Smooth muscle cell (in vitro differentiated cells): Measurements from ENCODE around the gene APLNR. TPM values are rescaled to one million over a fixed set of nuclear protein-coding genes. Genes with fewer than 3 reads are reported as not detected.

Experiments used
- DNase-seq: peaks from one replicate; lab custom pipeline; 2025; ENCODE audit not compliant: unreplicated experiment; lab: John Stamatoyannopoulos, UW
- H2AFZ ChIP-seq: fragments of 200-600 bp; sonication (generic); 2 replicates; pipeline ENCODE4 v1.6.0; 2016; ENCODE audit warnings: antibody characterized with exemption, low read depth, mild to moderate bottlenecking
- H3F3A ChIP-seq: fragments of 200-600 bp; sonication (generic); 2 replicates; pipeline ENCODE4 v1.6.0; 2017; ENCODE audit warnings: antibody characterized with exemption, low read depth
- H3K27ac ChIP-seq: fragments of 200-600 bp; sonication (generic); 2 replicates; pipeline ENCODE4 v1.5.1; 2016; ENCODE audit warnings: low read depth, mild to moderate bottlenecking
- H3K27me3 ChIP-seq: fragments of 200-600 bp; sonication (generic); 2 replicates; pipeline ENCODE4 v1.6.1; 2016; ENCODE audit warnings: low read depth, mild to moderate bottlenecking
- H3K36me3 ChIP-seq: fragments of 200-600 bp; sonication (generic); 2 replicates; pipeline ENCODE4 v1.5.1; 2016; ENCODE audit warnings: low read depth
- H3K4me1 ChIP-seq: fragments of 200-600 bp; sonication (generic); 2 replicates; pipeline ENCODE4 v1.5.1; 2016; ENCODE audit warnings: low read depth
- H3K4me2 ChIP-seq: fragments of 200-600 bp; sonication (generic); 2 replicates; pipeline ENCODE4 v1.6.0; 2016; ENCODE audit warnings: mild to moderate bottlenecking
- H3K4me3 ChIP-seq: fragments of 200-600 bp; sonication (generic); 2 replicates; pipeline ENCODE4 v1.5.1; 2016; ENCODE audit warnings: mild to moderate bottlenecking
- H3K79me2 ChIP-seq: fragments of 200-600 bp; sonication (generic); 2 replicates; pipeline ENCODE4 v1.6.0; 2016; ENCODE audit warnings: low read depth, mild to moderate bottlenecking
- H3K9ac ChIP-seq: fragments of 200-600 bp; sonication (generic); 2 replicates; pipeline ENCODE4 v1.6.0; 2016; ENCODE audit warnings: low read depth
- H3K9me3 ChIP-seq: fragments of 200-600 bp; sonication (generic); replicated peaks from 2 replicates; pipeline ENCODE4 v1.5.1; 2016; ENCODE audit warnings: low read depth
- H4K20me1 ChIP-seq: fragments of 200-600 bp; sonication (generic); 2 replicates; pipeline ENCODE4 v1.6.0; 2016; ENCODE audit warnings: low read depth
- CTCF ChIP-seq: fragments of 200-600 bp; sonication (generic); IDR thresholded peaks from 2 replicates; pipeline ENCODE4 v1.5.1; 2017; ENCODE audit warnings: borderline replicate concordance, mild to moderate bottlenecking, antibody characterized with exemption; ENCODE audit not compliant: insufficient read depth, poor library complexity, severe bottlenecking
- WGBS: methylation state at CpG from one replicate; pipeline ENCODE4 v1.1.7; 2016; ENCODE audit warnings: low lambda C conversion rate; 5-methylcytosine and 5-hydroxymethylcytosine counted together
- polyA plus RNA-seq: library from polyadenylated mRNA; unstranded; fragments of >200 nt; fragmentation: Nextera tagmentation; extraction: Ambion mirVana; gene quantifications from 2 replicates; pipeline ENCODE4 v1.2.1, GENCODE V29; 2016
- total RNA-seq: library from RNA; depleted of rRNA; stranded (reverse); fragments of >200 nt; gene quantifications from 2 replicates; pipeline ENCODE4 v1.2.3, GENCODE V29; 2014

APLNR gene
- total and polyA plus RNA-seq, 2 experiments from 2014 or later: 103 to 214 TPM

GRCh38 chr11:57217053-57217452 lies 20.0 kb downstream of the APLNR start:
- H3K4me3 ChIP-seq: no peak overlapping the region
- H2AFZ ChIP-seq: no peak overlapping the region
- no peak overlapping the region for H3K27ac ChIP-seq
- no peak for DNase-seq
- H3F3A ChIP-seq: peaks cover 31% of the 10 kb centered on the region
- H3K9ac ChIP-seq: no peak overlapping the region
- 64% methylated on average over 4 of the region's 4 CpGs for WGBS
- no peak overlapping the region for H3K4me2 ChIP-seq
- H4K20me1 ChIP-seq: no peaks in the 10 kb centered on the region
- TF ChIP-seq CTCF: no peak
- H3K4me1 ChIP-seq: peaks cover 37% of the 10 kb centered on the region
- H3K9me3 ChIP-seq: no peaks in the 10 kb centered on the region
- H3K36me3 ChIP-seq: no peaks in the 10 kb centered on the region
- peaks cover 5% of the 10 kb centered on the region for H3K79me2 ChIP-seq
- H3K27me3 ChIP-seq: no peaks in the 10 kb centered on the region

- Histone ChIP-seq H4K20me1 (no peaks in the 10 kb centered on the region), H3K4me3 (no peak overlapping the region), H3K79me2 (peaks cover 5% of the 10 kb centered on the region), H3K36me3 (no peaks in the 10 kb centered on the region), H3K4me1 (peaks cover 43% of the 10 kb centered on the region), H3K9me3 (no peaks in the 10 kb centered on the region), H3K4me2 (no peak overlapping the region), H2AFZ (no peak overlapping the region), H3K27me3 (no peaks in the 10 kb centered on the region), H3F3A (peaks cover 27% of the 10 kb centered on the region), H3K27ac (no peak overlapping the region), H3K9ac (no peak overlapping the region)
- no peak for DNase-seq
- no peak for TF ChIP-seq CTCF
- WGBS: 78% methylated on average over 4 of the region's 4 CpGs
Observed at GRCh38 chr11:57216463-57216862, 20.6 kb downstream of the APLNR start.

- H4K20me1 ChIP-seq: no peaks in the 10 kb centered on the region
- H3K27me3 ChIP-seq: no peaks in the 10 kb centered on the region
- H3K9me3 ChIP-seq: no peaks in the 10 kb centered on the region
- peaks cover 53% of the 10 kb centered on the region for H3K4me1 ChIP-seq
- TF ChIP-seq CTCF: no peak
- WGBS: 7% methylated on average over 3 of the region's 3 CpGs
- no peak overlapping the region for H3K4me3 ChIP-seq
- peak overlapping the region; percentile 69 for H3K4me2 ChIP-seq
- H3K79me2 ChIP-seq: peaks cover 5% of the 10 kb centered on the region
- H3K9ac ChIP-seq: no peak overlapping the region
- H2AFZ ChIP-seq: no peak overlapping the region
- no peaks in the 10 kb centered on the region for H3K36me3 ChIP-seq
- peak overlapping the region; percentile 71 for H3K27ac ChIP-seq
- DNase-seq: no peak
- H3F3A ChIP-seq: peaks cover 23% of the 10 kb centered on the region
Observed at GRCh38 chr11:57214494-57214893, 22.6 kb downstream of the APLNR start.

GRCh38 chr11:57214098-57214417 lies 23.0 kb downstream of the APLNR start:
- Histone ChIP-seq H3K4me2 (peak overlapping the region; percentile 69), H3K4me3 (no peak overlapping the region), H2AFZ (no peak overlapping the region), H3K27me3 (no peaks in the 10 kb centered on the region), H3K79me2 (peaks cover 5% of the 10 kb centered on the region), H3K36me3 (no peaks in the 10 kb centered on the region), H3K9ac (no peak overlapping the region), H3K4me1 (peaks cover 53% of the 10 kb centered on the region), H3F3A (peaks cover 19% of the 10 kb centered on the region), H4K20me1 (no peaks in the 10 kb centered on the region), H3K9me3 (no peaks in the 10 kb centered on the region), H3K27ac (peak overlapping the region; percentile 71)
- no peak for DNase-seq
- TF ChIP-seq CTCF: no peak
- WGBS: 46% methylated on average over 2 of the region's 2 CpGs
